GM23338 (cell line): ENCODE results near the gene EDAR.

Source experiments
- CTCF ChIP-seq, 2 experiments: fragments of 200-600 bp in 1 of 2; sonication (generic) in 1 of 2; conservative IDR thresholded peaks; 2 replicates each; pipeline versions ENCODE4 v1.5.1 to v1.6.1; 2016 to 2017; ENCODE audit warnings: antibody characterized with exemption in 2 of 2, low read depth in 2 of 2, mild to moderate bottlenecking in 2 of 2, moderate library complexity in 1 of 2
- EZH2 ChIP-seq: fragments of 200-600 bp; sonication (generic); IDR thresholded peaks from one replicate; pipeline ENCODE4 v1.8.0; 2017; ENCODE audit warnings: antibody characterized with exemption, mild to moderate bottlenecking, low read depth; ENCODE audit not compliant: unreplicated experiment
- EZH2phosphoT487 ChIP-seq: fragments of 200-600 bp; sonication (generic); IDR thresholded peaks from one replicate; pipeline ENCODE4 v1.8.1; 2018; ENCODE audit warnings: antibody characterized with exemption; ENCODE audit not compliant: unreplicated experiment
- NANOG ChIP-seq: IDR thresholded peaks from 2 replicates; pipeline ENCODE4 v1.6.1; 2016; ENCODE audit warnings: antibody characterized with exemption, borderline replicate concordance
- REST ChIP-seq: IDR thresholded peaks from one replicate; pipeline ENCODE4 v1.6.1; 2018; ENCODE audit warnings: antibody characterized with exemption; ENCODE audit not compliant: unreplicated experiment

- TF ChIP-seq CTCF (conservative IDR thresholded peaks at IDR 0.05; ENCODE audit: low read depth in 2 of 2) (no peak), EZH2phosphoT487 (no peak), REST (no peak), EZH2 (no peak), NANOG (no peak)
Observed at GRCh38 chr2:108988076-108988795, 784 bp downstream of the EDAR start.
